GM23338 (cell line): ENCODE data around the gene FARS2.

Source experiments
- EZH2 ChIP-seq: fragments of 200-600 bp; sonication (generic); IDR thresholded peaks from one replicate; pipeline ENCODE4 v1.8.0; 2017; ENCODE audit warnings: antibody characterized with exemption, mild to moderate bottlenecking, low read depth; ENCODE audit not compliant: unreplicated experiment
- EZH2phosphoT487 ChIP-seq: fragments of 200-600 bp; sonication (generic); IDR thresholded peaks from one replicate; pipeline ENCODE4 v1.8.1; 2018; ENCODE audit warnings: antibody characterized with exemption; ENCODE audit not compliant: unreplicated experiment
- POLR2AphosphoS5 ChIP-seq: IDR thresholded peaks from 2 replicates; pipeline ENCODE4 v1.6.1; 2016; ENCODE audit warnings: antibody characterized with exemption, low read depth
- TF ChIP-seq, protein P1 (sequence below): IDR thresholded peaks from 2 replicates; pipeline ENCODE4 v1.6.1; 2016; ENCODE audit warnings: antibody characterized with exemption
- TF ChIP-seq, protein P2 (sequence below), 2 experiments: fragments of 200-600 bp in 1 of 2; sonication (generic) in 1 of 2; conservative IDR thresholded peaks; 2 replicates each; pipeline versions ENCODE4 v1.5.1 to v1.6.1; 2016 to 2017; ENCODE audit warnings: antibody characterized with exemption in 2 of 2, low read depth in 2 of 2, mild to moderate bottlenecking in 2 of 2, moderate library complexity in 1 of 2
- TF ChIP-seq, protein P3 (sequence below): fragments of 250-450 bp; sonication (Bioruptor Pico); IDR thresholded peaks from 2 replicates; pipeline ENCODE4 v1.5.0; 2020; ENCODE audit warnings: mild to moderate bottlenecking, moderate library complexity

DNA sequence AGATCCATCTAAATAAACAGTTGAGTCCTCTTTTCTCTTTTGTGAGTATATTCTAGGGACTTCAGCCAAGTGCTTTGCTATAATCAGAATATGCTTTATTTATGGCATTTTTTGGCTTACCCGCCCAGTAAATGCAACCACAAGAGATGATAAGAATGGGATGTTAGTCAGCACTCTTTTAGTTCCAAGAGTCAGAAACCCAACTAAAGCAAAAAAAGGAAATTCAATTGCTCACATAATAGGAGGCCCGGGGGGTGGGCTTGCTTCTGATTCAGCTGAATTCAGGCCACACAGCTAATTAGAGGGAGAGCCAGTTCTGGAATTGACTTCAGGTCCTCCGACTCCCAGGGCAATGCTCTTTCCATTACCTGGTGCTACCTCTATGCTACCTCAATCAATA lies 250.6 kb downstream of the FARS2 start:
- no peak for TF ChIP-seq EZH2
- TF ChIP-seq, protein P1, sequence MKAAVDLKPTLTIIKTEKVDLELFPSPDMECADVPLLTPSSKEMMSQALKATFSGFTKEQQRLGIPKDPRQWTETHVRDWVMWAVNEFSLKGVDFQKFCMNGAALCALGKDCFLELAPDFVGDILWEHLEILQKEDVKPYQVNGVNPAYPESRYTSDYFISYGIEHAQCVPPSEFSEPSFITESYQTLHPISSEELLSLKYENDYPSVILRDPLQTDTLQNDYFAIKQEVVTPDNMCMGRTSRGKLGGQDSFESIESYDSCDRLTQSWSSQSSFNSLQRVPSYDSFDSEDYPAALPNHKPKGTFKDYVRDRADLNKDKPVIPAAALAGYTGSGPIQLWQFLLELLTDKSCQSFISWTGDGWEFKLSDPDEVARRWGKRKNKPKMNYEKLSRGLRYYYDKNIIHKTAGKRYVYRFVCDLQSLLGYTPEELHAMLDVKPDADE = no peak
- no peak for TF ChIP-seq POLR2AphosphoS5
- TF ChIP-seq, protein P2, sequence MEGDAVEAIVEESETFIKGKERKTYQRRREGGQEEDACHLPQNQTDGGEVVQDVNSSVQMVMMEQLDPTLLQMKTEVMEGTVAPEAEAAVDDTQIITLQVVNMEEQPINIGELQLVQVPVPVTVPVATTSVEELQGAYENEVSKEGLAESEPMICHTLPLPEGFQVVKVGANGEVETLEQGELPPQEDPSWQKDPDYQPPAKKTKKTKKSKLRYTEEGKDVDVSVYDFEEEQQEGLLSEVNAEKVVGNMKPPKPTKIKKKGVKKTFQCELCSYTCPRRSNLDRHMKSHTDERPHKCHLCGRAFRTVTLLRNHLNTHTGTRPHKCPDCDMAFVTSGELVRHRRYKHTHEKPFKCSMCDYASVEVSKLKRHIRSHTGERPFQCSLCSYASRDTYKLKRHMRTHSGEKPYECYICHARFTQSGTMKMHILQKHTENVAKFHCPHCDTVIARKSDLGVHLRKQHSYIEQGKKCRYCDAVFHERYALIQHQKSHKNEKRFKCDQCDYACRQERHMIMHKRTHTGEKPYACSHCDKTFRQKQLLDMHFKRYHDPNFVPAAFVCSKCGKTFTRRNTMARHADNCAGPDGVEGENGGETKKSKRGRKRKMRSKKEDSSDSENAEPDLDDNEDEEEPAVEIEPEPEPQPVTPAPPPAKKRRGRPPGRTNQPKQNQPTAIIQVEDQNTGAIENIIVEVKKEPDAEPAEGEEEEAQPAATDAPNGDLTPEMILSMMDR (conservative IDR thresholded peaks at IDR 0.05; ENCODE audit: low read depth in 2 of 2) = no peak
- no peak for TF ChIP-seq EZH2phosphoT487
- TF ChIP-seq, protein P3, sequence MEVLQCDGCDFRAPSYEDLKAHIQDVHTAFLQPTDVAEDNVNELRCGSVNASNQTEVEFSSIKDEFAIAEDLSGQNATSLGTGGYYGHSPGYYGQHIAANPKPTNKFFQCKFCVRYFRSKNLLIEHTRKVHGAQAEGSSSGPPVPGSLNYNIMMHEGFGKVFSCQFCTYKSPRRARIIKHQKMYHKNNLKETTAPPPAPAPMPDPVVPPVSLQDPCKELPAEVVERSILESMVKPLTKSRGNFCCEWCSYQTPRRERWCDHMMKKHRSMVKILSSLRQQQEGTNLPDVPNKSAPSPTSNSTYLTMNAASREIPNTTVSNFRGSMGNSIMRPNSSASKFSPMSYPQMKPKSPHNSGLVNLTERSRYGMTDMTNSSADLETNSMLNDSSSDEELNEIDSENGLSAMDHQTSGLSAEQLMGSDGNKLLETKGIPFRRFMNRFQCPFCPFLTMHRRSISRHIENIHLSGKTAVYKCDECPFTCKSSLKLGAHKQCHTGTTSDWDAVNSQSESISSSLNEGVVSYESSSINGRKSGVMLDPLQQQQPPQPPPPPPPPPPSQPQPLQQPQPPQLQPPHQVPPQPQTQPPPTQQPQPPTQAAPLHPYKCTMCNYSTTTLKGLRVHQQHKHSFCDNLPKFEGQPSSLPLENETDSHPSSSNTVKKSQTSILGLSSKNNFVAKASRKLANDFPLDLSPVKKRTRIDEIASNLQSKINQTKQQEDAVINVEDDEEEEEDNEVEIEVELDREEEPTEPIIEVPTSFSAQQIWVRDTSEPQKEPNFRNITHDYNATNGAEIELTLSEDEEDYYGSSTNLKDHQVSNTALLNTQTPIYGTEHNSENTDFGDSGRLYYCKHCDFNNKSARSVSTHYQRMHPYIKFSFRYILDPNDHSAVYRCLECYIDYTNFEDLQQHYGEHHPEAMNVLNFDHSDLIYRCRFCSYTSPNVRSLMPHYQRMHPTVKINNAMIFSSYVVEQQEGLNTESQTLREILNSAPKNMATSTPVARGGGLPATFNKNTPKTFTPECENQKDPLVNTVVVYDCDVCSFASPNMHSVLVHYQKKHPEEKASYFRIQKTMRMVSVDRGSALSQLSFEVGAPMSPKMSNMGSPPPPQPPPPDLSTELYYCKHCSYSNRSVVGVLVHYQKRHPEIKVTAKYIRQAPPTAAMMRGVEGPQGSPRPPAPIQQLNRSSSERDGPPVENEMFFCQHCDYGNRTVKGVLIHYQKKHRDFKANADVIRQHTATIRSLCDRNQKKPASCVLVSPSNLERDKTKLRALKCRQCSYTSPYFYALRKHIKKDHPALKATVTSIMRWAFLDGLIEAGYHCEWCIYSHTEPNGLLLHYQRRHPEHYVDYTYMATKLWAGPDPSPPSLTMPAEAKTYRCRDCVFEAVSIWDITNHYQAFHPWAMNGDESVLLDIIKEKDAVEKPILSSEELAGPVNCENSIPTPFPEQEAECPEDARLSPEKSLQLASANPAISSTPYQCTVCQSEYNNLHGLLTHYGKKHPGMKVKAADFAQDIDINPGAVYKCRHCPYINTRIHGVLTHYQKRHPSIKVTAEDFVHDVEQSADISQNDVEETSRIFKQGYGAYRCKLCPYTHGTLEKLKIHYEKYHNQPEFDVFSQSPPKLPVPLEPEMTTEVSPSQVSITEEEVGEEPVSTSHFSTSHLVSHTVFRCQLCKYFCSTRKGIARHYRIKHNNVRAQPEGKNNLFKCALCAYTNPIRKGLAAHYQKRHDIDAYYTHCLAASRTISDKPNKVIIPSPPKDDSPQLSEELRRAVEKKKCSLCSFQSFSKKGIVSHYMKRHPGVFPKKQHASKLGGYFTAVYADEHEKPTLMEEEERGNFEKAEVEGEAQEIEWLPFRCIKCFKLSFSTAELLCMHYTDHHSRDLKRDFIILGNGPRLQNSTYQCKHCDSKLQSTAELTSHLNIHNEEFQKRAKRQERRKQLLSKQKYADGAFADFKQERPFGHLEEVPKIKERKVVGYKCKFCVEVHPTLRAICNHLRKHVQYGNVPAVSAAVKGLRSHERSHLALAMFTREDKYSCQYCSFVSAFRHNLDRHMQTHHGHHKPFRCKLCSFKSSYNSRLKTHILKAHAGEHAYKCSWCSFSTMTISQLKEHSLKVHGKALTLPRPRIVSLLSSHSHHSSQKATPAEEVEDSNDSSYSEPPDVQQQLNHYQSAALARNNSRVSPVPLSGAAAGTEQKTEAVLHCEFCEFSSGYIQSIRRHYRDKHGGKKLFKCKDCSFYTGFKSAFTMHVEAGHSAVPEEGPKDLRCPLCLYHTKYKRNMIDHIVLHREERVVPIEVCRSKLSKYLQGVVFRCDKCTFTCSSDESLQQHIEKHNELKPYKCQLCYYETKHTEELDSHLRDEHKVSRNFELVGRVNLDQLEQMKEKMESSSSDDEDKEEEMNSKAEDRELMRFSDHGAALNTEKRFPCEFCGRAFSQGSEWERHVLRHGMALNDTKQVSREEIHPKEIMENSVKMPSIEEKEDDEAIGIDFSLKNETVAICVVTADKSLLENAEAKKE (CRISPR knock-in tag) = no peak
